Activated T-helper 9 cell treated with anti-CD3 and anti-CD28 coated beads, Interleukin-2, amount 50 U/mL, for 16 hours (primary cell): Measurements from ENCODE around the gene DHCR7.
A peak's percentile ranks its signal among the peaks of the same experiment; 100 is the strongest.

Experiments
- DNase-seq: peaks from one replicate; pipeline ENCODE4 v3.0.0-alpha.2; 2020; ENCODE audit warnings: low read depth

The DHCR7 gene

GRCh38 chr11:71448257-71449171 lies at the start of gene DHCR7:
Gene DHCR7, minus strand, starts transcription at chr11:71448393. Its CDS starts 3,441 bp downstream, at chr11:71444952.
- peak; percentile 91 for DNase-seq

- no peak for DNase-seq
These were observed 48.2 kb upstream of the DHCR7 start for GRCh38 chr11:71496421-71496820.

GRCh38 chr11:71495286-71496230 lies 47.4 kb upstream of the DHCR7 start:
- no peak for DNase-seq

- DNase-seq: no peak
These were observed 43.7 kb upstream of the DHCR7 start for GRCh38 chr11:71491940-71492339.

GRCh38 chr11:71491531-71491930 lies 43.3 kb upstream of the DHCR7 start:
- no peak for DNase-seq

GRCh38 chr11:71490731-71491390 lies 42.7 kb upstream of the DHCR7 start:
- no peak for DNase-seq

- DNase-seq: no peak
These were observed 42.0 kb upstream of the DHCR7 start for GRCh38 chr11:71490044-71490730.

- peak; percentile 28 for DNase-seq
These were observed 41.3 kb upstream of the DHCR7 start for GRCh38 chr11:71489311-71490043.

- DNase-seq: no peak
These were observed 40.6 kb upstream of the DHCR7 start for GRCh38 chr11:71488681-71489270.

- no peak for DNase-seq
These were observed 38.1 kb upstream of the DHCR7 start for GRCh38 chr11:71486320-71486719.

- no peak for DNase-seq
These were observed 37.3 kb upstream of the DHCR7 start for GRCh38 chr11:71485466-71485865.

- no peak for DNase-seq
These were observed 36.8 kb upstream of the DHCR7 start for GRCh38 chr11:71485063-71485399.

GRCh38 chr11:71484248-71485062 lies 36.3 kb upstream of the DHCR7 start:
- DNase-seq: no peak

GRCh38 chr11:71483692-71484091 lies 35.5 kb upstream of the DHCR7 start:
- DNase-seq: no peak

GRCh38 chr11:71482746-71483364 lies 34.7 kb upstream of the DHCR7 start:
- no peak for DNase-seq

GRCh38 chr11:71482216-71482615 lies 34.0 kb upstream of the DHCR7 start:
- DNase-seq: no peak

- no peak for DNase-seq
These were observed 33.1 kb upstream of the DHCR7 start for GRCh38 chr11:71481101-71481960.

GRCh38 chr11:71478528-71478840 lies 30.3 kb upstream of the DHCR7 start:
- no peak for DNase-seq
